Measurements from ENCODE around the gene AMMECR1L.
"Not testable (repeated sequence)": the region's sequence is repeated elsewhere in the genome, so short reads cannot be mapped to it uniquely, and the experiment has no call there.

The AMMECR1L gene

DNA sequence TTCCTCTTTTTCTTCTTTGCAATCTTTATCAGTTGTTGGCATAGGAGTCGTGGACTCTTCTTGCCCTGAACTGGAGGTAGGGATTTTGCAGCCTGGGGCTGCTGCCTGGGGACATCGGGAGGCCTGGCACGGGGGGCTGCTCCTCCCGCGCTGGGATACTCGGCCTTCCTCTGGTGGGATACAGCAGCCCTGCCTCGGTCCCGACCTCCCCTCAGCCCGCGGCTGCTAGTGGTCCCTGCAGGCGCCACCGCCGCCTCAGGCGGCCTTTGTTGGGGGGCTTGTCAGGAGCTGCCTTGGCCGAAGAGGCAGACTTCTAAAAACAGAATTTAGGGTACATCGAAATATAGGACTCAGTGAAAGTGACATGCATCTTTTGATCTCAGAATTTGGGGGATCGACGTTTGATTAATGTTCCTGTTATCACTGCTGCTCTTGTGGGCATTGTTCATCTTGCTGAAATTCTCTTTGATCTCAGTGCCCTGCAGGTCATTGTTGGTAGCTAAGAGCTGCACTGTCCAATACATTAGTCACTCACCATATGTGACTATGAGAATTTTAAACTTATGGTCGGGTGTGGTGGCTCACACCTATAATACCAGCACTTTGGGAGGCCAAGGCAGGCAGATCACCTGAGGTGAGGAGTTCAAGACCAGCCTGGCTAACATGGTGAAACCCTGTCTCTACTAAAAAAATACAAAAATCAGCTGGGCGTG, 44.1 kb downstream of the AMMECR1L start:
- no peak for DNase-seq (ENCODE audit: low read depth)

- no peak for DNase-seq (ENCODE audit: low read depth)
Observed at GRCh38 chr2:127840893-127841292, 44.9 kb downstream of the AMMECR1L start.

DNA sequence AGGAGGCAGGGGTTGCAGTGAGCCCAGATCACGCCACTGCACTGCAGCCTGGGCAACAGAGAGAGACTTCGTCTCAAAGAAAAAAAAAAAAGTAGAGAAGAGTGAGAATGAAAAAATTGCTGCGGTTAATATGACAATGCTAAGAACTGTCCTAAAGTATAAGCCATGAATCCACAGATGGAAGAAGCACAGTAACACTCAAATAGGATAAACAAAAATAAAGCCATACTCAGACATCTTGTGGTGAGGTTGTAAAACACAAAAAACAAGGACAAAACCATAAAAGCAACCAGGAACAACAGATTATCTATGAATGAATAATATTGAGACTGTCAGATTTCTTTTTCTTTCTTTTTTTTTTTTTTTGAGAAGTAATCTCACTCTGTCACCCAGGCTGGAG, 50.8 kb downstream of the AMMECR1L start:
- no peak for DNase-seq (ENCODE audit: low read depth)

- DNase-seq (ENCODE audit: low read depth), result no peak
Observed at GRCh38 chr2:127829845-127830246, 55.9 kb downstream of the AMMECR1L start.

DNA sequence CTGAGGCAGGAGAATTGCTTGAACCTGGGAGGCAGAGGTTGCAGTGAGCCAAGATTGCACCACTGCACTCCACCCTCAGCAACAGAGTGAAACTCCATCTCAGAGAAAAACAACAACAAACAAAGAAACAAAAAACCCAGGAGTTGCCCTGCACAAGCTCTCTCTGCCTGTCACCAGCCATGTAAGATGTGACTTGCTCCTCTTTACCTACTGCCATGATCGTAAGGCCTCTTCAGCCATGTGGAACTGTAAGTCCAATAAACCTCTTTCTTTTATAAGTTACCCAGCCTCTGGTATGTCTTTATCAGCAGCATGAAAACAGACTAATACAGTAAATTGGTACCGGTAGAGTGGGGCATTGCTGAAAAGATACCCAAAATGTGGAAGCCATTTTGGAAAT, 59.0 kb downstream of the AMMECR1L start:
- not testable (repeated sequence) for DNase-seq (ENCODE audit: low read depth)

- no peak for DNase-seq (ENCODE audit: low read depth)
Observed at GRCh38 chr2:127826047-127826446, 59.7 kb downstream of the AMMECR1L start.

- DNase-seq (ENCODE audit: low read depth), result no peak
Observed at GRCh38 chr2:127820080-127820668, 65.6 kb downstream of the AMMECR1L start.

- no peak for DNase-seq (ENCODE audit: low read depth)
Observed at GRCh38 chr2:127818794-127819425, 66.8 kb downstream of the AMMECR1L start.

- DNase-seq (ENCODE audit: low read depth), result no peak
Observed at GRCh38 chr2:127818241-127818640, 67.5 kb downstream of the AMMECR1L start.

DNA sequence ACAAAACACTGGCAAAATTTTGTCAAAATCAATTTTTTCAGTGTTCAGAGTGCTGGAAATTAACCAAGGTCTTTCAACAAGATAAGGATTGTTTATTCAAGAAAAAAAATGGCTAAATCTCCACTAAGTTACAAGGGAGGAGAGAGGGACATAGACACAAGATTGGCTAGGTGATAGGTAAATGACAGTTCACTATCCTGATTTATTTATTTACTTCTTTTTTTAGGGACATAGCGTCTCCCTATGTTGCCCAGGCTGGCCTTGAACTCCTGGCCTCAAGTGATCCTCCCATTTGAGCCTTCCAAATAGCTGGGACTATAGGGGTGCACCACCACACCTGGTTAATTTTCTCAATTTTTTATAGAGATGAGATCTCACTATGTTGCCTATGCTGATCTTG, 71.1 kb downstream of the AMMECR1L start:
- no peak for DNase-seq (ENCODE audit: low read depth)

GRCh38 chr2:127812441-127812840, 73.3 kb downstream of the AMMECR1L start:
- not testable (repeated sequence) for DNase-seq (ENCODE audit: low read depth)
